Right forelimb (tissue), 1 donor: ENCODE results near the gene CPNE2.

Experiments used
- DNase-seq: peaks from one replicate; pipeline ENCODE4 v3.0.0-alpha.2; 2018

The CPNE2 gene

DNA sequence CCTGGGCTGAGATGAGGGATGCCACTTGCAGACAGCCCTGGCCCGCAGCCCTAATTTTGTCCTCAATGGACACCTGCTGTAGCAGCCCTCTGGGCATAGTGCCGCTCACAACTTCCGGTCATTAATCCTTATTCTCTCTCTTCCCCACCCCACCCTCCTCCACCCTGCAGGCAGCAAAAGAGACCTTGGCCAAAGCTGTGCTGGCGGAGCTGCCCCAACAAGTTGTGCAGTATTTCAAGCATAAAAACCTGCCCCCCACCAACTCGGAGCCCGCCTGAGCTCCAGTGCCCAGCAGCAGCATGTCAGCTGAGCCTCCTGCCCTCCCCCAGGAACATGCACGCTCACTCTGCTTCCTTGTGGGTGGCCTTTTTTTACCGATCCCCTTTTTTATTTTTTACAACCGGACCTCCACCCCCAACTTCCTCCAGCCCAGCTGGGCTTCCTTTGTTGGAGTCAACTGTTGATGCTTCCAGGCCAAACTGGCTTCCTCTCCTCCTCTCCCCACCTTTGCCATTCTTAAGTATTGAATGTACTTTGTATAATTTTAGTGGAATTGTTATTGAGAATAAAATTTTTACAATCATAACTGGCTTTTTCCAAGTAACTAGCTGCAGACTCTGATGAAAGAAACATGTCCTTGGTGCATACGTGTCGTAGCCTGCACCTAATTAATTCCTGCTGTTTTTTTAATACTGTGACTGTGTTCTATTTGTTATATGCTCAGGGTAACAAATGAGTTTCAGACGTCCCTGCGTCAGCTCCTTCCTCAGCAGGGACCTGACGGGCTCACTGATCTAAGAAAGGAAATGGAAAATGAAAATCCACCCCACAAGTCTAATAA, 55.2 kb downstream of the CPNE2 start:
- no peak for DNase-seq

DNA sequence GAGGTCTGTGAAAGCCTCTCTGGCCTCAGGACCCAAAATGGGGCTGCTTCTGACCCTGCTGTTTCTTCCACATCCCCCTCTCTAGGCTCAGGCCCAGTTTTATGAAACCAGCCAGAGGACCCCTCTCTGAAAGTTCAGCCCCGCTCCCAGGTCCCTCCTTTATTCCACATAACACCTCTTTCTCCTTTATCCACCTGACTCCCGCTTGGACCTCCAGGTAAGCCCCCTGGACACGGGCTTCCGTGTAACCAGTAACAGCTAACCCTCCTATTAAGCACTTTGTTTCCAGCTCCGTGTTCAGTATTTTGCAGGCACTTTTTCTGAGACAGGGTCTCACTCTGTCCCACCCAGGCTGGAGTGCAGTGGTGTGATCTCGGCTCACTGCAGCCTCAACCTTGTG, 56.1 kb downstream of the CPNE2 start:
- no peak for DNase-seq

DNA sequence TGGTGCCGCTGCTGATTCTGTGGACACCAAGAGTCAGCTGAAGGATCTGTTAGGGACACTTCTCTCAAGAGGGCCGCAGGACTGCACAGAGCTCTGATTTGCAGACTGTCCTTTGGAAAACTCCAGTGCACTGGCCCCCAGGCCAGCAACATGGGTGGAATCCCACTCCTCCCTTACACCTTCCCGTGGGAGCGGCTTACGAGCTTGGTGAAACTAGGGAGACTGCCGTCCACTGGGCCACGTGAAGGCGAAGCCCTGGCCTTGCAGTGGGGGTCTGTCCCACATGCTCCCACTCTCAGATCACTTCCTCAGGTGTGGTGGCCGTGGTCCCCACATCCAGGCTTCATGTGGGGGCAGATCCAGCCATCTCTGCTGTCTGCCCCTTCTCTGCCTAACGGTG, 57.0 kb downstream of the CPNE2 start:
- no peak for DNase-seq

DNA sequence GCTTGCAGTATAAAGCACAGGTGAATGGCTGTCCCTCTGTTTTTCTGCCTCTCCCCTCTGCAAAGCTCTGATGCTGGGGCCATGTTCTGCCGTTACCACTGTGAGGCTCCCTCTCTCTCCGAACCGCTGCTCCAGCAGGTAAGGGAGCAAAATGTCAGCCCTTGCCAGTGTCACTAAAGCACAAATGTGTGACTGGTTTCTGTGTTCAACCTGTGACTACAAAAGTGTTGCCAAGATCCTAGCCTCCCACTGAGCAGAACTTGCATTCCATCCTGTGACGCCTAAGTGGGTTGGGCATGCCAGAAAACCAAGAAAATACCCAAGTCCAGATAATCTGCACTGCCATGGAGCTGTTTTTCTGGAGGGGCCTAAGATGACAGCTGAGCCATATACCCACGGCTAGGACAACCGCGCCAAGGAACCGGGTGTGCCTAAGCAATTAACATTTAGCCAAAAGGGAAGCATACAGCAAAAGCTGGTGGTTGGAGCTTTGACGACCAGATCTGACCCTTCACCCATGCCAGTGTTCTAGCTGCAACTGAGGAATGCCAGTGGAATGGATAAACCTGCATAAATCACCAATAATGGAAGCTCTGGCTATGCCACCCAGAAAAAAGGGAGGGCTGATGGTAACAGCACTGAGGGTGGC, 58.4 kb downstream of the CPNE2 start:
- DNase-seq, result no peak

DNA sequence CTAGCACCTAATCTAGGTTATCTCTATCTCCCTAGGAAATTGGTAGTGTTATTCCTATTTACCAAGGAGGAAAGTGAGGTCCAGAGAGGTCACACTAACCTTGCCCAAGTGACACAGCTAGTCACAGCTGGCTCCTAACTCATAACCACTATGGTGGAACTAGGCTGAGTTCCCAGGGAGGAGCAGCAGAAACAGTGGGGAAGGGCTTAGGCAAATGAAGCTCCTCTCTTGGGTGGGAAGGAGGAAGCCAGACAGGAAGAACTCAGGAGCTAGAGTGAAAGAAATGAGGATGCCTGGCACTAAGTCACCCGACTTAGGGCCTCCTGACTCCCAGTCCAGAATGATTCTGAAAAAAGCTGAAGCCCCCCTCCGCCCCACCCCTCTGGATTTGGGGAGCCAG, 59.0 kb downstream of the CPNE2 start:
- no peak for DNase-seq

DNA sequence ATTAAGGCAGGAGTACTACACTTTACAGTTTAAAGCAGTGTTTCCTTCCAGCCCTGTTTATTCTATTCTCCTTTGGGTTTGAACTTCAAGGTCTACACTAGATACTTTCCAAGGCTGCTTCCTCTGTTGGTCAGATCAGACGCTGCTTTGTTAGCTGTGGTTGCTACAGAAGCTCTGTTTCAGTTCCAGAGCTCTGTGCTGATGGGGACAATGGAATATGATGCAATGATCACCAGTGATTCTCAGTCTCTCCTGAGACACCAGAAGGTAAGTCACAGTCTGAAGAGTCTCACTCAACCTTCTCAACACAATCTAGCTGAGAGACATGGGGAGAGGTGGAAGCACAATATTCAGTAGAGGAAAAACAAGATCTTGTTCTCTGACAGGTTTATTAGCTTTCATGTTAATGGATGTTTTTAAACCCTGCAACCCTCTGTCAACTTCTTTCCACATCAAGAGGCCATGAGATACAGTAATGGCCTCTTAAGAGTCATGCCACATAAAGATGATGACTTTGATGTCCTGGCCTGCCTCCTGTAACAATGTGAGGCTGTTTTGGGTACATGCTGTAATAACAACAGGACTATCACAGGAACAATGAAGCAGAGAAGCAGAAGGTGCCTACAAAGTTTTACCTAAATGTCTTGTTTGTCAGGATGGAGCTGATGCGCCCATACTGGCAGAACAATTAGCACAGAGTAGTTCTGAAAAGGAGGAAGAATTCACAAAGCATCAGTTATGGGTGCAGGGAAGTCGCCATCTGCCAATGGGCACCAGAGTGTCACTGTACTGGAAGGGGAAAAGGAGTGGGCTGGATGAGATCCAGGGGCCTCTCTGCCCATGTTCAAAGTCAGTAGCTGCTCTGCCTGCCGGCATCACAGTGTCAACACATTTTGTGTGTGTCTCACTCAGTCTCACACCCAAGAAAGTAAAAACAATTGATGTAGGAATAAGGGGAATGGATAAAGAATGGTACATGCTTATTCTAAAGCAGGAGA, 60.0 kb downstream of the CPNE2 start:
- DNase-seq, result no peak

DNA sequence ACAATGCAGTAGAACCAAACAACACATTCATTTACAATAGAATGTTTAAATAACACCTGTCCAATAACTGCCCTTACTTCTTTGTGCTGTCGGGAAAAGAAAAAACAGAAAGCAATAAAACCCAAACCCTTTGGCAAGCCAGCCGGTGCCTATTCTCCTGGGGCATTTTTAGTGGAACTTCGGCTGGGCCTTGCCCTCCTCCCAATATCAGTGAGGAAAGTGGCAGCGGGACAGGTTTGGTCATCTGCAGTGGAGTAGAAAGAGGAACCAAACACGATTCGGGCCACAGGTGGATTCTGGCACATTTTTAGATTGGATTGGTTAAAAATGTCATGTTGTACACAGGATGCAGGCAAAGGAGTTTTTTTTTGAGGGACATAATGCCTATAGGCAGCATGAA, 61.5 kb downstream of the CPNE2 start:
- no peak for DNase-seq

DNA sequence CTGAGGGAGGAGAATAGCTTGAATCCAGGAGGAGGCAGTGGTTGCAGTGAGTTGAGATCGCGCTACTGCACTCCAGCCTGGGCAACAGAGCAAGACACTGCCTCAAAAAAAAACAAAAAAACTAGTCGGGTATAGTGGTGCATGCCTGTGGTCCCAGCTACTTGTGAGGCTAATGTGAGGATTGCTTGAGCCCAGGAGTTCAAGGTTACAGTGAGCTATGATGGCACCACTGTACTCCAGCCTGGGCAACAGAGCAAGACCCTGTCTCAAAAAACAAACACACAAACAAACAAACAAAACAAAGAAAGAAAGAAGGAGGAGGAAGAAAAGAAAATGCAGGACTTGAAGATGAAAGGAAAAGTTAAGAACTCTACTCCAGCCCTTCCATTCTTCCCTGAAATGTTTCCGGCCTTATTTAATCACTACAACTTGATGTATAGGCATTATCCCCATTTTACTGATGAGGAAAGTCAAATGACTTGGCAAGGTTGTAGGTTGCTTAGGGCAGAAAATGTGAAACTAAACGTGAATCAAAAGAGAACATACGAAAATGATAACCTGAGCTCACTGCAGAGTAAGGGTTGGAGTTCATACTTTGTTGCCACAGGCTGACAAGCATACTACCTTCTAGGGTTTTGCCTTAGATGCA, 63.4 kb downstream of the CPNE2 start:
- no peak for DNase-seq

DNA sequence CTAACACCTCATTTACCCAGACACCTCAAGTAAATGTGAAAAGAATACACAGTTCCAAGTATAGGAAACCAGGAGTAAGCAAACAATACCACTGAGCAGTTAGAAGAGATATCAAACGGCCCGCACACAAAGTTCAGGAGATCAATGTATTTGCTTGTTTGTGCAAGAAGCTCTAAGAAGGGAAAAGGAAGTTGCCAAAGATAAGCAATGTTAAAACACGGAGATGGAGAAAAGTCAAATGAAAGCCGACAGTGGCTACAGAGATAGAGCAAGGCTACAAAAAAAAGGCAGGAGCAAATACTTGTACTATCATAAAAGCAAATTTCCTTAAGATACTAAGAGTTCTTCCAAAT, 63.9 kb downstream of the CPNE2 start:
- no peak for DNase-seq

DNA sequence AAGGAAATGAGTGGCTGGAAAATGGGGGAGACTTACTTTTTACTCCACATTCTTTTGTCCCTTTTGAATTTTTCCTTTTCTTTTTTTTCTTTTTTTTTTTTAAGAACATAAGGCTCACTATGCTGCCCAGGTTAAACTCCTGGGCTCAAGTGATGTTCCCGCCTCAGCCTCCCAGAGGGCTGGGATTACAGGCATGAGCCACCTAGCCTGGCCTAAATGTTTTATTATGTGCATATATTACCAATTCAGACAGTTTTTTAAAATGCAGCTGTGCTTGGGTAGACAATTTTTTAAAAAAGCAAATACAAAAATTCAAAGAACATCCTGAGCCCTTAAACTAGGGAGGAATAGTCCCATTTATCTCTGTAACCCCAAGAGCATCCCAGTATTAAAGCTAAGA, 65.2 kb downstream of the CPNE2 start:
- no peak for DNase-seq

DNA sequence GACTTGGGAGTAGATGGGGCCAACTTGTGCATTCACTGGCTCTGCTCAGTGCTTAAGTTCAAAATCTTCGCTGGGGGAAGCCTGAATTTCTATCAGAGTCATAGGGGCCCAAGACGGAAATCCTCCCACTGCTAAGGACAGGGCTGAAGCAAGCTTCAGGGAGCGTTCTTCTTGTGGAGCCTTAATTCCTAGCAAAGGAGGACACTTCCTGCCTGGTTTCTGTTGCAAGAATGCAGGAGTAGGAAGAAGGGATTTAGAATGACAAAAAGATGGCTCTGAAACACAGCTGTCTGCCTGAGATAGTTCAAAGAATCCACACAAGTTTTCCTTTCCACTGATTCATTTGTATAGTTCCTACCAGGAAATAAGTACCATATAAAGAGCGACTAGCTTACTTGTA, 67.1 kb downstream of the CPNE2 start:
- no peak for DNase-seq

DNA sequence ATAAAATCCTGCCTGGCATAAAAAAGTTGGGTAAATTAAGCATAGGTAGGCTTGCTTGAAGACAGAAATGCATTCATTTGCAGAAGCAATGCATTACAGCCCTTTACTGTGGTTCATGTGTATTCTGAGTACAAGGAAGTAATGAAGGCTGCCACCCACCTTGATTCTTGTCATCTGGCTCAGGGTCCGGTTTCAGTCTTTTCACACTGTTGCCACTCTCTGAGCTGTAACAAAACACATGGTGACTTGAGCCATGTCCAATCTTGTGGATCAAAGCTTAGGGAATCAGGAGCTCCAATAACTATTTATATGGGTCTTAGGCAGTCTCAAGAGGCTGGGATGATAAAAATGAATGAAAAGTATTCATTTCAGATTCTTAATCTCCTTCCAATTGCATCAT, 71.5 kb downstream of the CPNE2 start:
- DNase-seq, result no peak

DNA sequence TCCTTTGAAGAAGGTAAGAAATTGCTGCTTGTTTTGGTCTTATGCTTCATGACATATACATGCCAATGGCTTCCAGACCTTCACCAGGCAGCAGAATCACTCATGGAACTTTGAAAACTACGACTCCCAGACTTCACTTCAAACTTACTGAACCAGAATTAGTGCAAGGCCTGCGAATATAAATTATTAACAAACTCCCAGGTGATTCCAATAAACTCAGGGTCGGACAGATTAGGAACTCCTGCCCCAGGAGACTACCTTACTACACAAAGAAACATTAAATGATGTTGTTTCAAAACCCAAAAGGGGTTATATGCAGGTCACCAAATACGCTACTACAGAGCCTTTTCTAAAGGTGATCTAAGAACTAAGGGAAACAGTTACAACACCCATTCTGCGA, 73.1 kb downstream of the CPNE2 start:
- DNase-seq, result no peak

DNA sequence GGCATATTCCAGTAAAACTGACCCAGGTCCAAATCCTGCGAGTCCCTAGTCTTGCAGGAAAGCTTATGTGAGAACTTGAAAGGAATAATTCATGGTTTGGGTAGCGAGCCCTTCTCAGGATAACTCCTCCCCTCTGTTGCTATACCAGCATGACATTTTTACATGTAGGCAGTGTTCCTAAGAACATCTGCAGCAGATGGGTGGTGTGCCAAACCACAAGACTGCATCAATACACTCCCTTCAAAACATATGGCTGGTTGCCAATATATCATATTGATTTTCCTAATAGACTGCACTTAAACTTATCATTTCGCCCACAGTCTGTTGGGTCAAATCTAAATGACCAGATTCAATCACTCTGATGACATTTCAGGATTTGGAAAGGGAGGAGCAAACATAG, 73.6 kb downstream of the CPNE2 start:
- no peak for DNase-seq

DNA sequence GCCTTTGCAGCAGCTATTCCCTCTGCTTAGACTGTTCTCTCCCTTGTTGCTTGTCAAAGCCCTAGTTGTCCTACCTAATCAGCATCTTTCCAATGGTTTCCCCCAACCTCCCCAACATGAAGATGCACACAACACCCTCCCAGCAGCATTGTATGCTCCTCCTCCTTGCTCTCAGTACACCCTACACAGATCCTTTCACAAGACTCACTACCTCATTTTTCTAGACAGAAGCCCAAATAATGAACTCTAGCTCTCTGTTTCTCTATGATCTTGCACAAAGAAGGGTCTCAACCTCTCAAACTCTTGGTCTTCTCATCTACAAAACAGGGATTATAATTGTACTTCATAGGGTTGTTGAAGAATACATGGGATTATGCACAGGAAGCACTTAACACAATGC, 74.1 kb downstream of the CPNE2 start:
- no peak for DNase-seq

DNA sequence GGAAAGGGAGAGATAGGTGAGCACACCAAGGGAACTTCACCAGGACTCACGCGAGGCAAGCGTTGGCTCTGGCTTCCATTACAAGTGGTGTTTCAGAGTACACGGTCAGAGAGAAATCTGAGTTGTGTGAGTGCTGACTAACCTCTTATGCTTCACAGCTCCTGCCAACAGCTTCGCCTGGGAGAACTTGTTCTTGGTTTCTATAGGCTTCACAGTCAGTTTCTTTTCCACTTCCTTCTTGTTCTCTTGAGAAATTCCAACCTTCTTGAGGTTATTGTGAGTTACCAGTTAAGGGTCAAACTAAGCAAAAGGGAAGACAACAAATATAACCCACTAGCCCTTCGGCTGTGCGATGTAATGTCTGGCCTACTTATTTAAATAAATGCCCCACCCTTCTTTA, 74.6 kb downstream of the CPNE2 start:
- no peak for DNase-seq

DNA sequence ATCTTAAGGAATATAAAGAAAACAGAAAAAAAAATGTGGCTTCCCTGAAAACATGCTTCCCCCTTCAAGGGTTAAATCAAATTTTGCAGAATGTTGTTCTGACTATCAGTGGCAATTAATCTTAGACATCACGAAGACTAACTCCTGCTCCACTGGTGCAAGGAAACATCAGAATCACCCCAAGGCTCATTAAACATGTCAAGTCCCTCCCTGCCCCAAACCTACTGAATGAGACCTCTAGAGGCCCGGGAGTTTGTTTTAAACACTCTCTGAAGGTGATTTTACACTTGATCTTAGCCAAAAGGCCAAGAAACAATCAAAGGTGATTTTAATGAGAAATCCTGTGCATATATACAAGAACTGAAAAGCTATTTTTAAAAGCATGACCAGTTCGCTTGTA, 75.2 kb downstream of the CPNE2 start:
- no peak for DNase-seq

DNA sequence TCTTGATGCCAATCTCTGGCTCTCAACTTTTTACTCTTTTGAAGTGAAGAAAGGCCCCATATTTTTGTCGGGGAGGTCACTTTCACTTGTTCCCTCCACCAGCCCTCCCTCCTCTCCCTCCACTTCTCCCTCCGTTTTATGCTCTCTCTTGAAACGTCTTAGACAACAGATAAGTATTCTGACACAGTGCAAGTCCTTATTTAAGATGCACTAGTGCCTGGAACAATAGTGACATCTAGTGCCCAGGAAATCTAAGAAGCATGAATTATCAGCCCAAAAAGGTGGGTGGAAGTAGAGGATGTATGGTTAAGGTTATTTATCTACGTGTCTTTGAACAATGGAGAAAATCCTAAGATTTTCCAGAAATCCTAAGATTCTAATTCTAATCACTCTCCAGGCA, 75.6 kb downstream of the CPNE2 start:
- no peak for DNase-seq

DNA sequence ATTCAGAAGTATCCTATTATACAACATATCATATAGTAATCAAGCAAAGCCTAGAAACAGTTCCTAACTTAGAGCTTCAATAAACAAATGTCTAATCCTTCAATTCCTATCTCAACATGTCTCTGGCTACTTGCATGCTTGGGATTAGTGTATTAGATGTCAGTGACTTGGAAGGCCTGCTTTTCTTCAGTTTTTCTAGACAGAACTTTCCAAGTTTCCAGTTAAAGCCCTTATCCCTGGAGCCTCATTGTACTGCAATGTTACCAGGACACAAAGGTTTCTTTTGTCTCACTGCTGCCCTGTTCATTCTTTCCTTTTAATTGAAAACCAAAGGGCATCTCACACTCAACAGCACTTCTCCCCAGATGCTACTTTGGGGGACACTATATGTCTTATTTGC, 76.9 kb downstream of the CPNE2 start:
- no peak for DNase-seq

DNA sequence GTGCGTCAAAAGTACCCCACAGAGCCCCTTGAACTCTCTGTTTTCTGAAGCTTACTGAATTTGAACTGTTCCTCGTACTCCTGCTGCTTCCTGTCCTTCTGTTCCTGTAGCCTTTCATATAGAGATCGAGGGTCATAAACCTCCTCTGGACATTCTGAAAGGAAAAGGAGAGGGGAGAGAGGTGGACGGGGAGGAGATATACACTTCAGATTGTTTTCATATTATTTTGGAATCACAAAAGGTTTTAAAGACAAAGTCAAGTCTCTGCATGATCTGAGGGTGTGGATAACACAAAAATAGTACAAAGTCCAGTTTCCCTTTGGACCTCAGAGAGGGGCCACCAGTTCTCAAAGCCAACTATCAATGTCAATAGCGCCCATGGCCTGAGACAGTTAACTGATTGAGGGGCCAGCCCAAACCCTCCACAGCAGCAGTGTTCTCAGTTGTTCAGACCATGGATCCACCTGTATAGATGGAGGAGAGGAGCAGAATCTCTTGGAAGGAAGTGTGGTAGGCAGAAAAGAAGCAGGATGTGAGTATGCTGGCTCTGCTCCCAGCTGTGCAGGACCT, 80.4 kb downstream of the CPNE2 start:
- DNase-seq, result no peak

DNA sequence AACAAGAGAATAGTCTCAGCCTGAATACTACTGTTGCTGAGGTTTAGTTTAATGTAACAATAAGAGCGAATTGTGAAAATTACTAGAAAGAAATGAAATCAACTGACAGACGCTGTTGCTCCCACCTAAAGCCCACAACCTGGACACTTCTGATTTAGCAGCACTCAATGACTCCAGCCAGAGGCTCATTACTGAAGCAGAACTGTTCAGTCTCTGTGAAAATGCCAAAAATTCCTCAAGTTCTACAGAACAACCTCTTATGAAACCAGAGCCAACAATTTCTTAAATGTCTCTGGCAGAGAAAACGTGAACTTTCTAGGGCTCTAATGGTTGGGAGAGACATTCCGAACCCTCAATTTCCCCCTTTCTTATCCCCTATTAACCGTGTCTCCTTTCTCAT, 83.5 kb downstream of the CPNE2 start:
- DNase-seq, result no peak

DNA sequence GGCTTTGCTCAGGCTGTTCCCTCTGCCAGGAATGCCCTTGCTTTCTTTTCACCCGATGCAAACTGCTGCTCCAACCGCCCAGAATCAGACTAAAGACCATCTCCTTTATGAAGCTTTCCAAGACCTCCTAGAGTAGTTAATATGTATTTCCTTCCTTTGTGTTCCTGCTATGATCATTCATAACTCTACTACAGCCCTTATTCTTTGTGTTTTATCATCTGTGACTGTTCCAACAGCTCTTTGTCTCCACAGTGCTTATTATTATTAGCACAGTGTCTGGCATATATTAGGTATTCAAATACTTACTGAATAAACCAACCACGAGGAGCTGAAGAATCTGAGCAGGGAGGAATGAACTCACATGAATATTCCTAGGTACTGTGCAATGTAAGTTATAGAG, 85.8 kb downstream of the CPNE2 start:
- no peak for DNase-seq

DNA sequence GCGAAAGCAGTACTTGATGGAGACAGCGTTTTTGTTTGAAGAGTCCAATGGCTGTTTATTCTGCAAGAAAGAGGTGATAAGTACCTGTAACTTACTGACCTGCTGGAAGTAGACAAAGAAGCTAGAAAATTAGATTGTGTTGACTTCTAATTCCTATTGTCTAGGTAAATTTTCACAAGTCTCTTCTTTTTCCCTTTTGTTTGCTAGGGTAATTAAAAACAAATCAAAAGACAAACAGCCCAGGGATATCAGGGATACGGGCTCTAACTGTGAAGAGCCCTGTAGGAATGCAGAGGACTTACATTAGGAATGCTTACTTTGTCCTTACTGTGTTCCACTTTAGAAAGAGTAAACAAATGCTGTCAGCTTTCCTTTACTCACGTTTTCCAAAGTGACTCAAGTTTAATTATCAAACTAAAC, 86.4 kb downstream of the CPNE2 start:
- no peak for DNase-seq
